Nephron (organoid): ENCODE measurements around the gene ROPN1L.

ENCODE experiments used
- H3K27ac Mint-ChIP-seq, 3 experiments: 2 replicates each; pipeline ENCODE4 v1.8.0; 2020; ENCODE audit warnings: mixed read lengths in 3 of 3, mild to moderate bottlenecking in 2 of 3, moderate library complexity in 1 of 3
- H3K27me3 Mint-ChIP-seq: 2 replicates; pipeline ENCODE4 v1.8.0; 2021; ENCODE audit warnings: low read depth, mild to moderate bottlenecking, moderate library complexity, mixed read lengths
- H3K36me3 Mint-ChIP-seq: 2 replicates; pipeline ENCODE4 v1.8.0; 2020; ENCODE audit warnings: low read depth, mixed read lengths
- H3K4me1 Mint-ChIP-seq: 2 replicates; pipeline ENCODE4 v1.8.0; 2020; ENCODE audit warnings: mixed read lengths
- H3K4me3 Mint-ChIP-seq, 3 experiments: 2 replicates each; pipeline ENCODE4 v1.8.0; 2020; ENCODE audit warnings: mild to moderate bottlenecking in 3 of 3, mixed read lengths in 3 of 3, moderate library complexity in 2 of 3
- H3K9me3 Mint-ChIP-seq: 2 replicates; pipeline ENCODE4 v1.8.0; 2020; ENCODE audit warnings: mixed read lengths
- TF ChIP-seq, protein P1 (sequence below), 3 experiments: fragments of 200-600 bp; sonication (generic); IDR thresholded peaks; one replicate each; pipeline ENCODE4 v1.5.0; 2021; ENCODE audit warnings: antibody characterized with exemption in 3 of 3; ENCODE audit not compliant: unreplicated experiment in 3 of 3

Gene ROPN1L

DNA sequence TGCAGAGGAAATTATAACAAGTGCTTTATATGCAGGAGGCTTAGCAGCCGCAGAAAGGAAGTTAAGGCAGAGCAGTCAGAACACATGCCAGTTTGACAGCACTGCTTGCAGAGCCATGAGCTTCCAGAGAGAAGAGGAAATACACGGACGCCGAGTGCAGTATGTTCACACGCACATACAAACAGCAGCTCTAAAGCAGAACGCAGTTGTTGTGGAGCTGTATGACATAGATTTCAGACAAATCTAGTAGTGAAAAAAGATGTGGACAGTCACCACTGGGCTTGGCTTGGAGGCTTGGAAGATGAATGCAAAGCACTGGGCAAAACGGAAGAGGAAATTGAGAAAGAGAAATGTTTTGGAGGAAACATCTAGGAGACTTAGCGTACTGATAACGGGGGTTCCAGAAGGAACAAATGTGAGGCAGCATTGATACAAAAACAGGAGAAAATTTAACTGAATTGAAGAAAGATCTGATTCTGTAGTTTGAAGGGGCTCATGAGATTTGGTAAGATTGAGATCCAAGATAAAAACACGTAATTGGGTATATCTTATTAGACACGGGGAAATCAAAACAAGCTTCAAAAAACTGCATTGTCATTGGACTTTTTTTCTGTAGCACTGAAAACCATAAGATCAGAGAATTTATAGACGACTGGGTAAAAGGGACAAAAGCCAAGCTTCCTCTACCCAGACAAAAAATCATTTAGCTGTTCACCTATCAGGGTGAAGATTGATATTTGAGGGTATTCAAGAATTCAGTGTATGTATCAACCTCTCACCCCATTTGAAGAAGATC lies 19.6 kb upstream of the ROPN1L start:
- Mint-ChIP-seq H3K9me3 (no peaks in the 10 kb centered on the region), H3K36me3 (peaks cover 85% of the 10 kb centered on the region), H3K27me3 (no peaks in the 10 kb centered on the region), H3K4me1 (no peaks in the 10 kb centered on the region), H3K27ac (peak overlapping the region in 2 of 3 experiments; percentile 5 to 7), H3K4me3 (no peak overlapping the region)
- TF ChIP-seq, protein P1, sequence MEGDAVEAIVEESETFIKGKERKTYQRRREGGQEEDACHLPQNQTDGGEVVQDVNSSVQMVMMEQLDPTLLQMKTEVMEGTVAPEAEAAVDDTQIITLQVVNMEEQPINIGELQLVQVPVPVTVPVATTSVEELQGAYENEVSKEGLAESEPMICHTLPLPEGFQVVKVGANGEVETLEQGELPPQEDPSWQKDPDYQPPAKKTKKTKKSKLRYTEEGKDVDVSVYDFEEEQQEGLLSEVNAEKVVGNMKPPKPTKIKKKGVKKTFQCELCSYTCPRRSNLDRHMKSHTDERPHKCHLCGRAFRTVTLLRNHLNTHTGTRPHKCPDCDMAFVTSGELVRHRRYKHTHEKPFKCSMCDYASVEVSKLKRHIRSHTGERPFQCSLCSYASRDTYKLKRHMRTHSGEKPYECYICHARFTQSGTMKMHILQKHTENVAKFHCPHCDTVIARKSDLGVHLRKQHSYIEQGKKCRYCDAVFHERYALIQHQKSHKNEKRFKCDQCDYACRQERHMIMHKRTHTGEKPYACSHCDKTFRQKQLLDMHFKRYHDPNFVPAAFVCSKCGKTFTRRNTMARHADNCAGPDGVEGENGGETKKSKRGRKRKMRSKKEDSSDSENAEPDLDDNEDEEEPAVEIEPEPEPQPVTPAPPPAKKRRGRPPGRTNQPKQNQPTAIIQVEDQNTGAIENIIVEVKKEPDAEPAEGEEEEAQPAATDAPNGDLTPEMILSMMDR (IDR thresholded peaks at IDR 0.05; ENCODE audit: unreplicated experiment in 3 of 3): no peak

DNA sequence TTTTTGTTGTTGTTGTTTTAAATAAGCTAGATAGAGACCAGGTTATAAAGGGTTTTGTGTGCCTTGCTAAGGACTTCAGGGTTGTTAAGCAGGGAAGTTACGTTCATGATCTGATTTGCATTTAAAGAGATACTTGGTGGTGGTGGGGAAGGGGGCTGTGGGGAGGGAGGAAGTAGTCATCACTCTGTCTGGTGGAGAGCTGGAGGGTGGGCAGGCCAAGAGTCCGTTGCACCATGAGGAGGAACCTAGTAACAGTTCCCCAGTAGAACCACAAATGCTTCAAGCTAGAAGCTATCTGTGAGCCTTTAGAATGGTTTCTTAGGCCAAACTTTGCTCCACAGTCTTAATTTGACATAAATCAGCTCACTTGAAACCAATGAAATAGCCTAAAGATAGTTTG lies 18.7 kb upstream of the ROPN1L start:
- H3K9me3 Mint-ChIP-seq: no peaks in the 10 kb centered on the region
- TF ChIP-seq, protein P1 (IDR thresholded peaks at IDR 0.05; ENCODE audit: unreplicated experiment in 3 of 3): no peak
- no peaks in the 10 kb centered on the region for H3K27me3 Mint-ChIP-seq
- peaks cover 85% of the 10 kb centered on the region for H3K36me3 Mint-ChIP-seq
- H3K27ac Mint-ChIP-seq: peak overlapping the region in 1 of 3 experiments; percentile 7
- H3K4me1 Mint-ChIP-seq: no peaks in the 10 kb centered on the region
- no peak overlapping the region for H3K4me3 Mint-ChIP-seq

DNA sequence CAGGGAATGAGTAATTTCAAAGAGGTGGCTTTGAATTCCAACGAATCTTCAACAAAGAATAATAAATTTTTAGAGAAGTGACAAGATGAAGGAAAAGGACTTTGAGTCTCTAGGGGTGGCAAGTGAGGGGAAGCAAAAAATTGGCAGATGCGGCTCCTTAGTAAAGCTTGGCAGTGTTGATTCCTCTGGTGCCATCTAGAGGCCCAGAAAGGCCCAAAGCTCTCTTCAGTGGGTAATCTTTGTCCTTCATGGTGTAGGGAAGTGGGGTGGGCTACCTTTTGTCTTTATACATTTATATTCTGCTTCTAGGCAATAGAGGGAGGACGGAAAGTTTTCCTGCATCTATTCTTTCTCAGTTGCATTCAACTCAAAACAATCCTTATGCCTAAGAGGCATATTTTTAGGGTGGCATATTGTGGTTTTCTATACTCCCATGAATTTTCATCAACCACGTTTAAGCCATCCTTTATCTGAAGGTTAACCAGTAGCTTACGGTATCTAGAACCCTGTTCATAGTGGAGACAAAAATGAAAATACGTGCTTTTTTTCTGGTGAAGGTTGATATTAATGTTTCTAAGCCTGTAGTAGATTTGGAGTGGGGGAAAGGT lies 17.5 kb upstream of the ROPN1L start:
- Mint-ChIP-seq H3K9me3 (no peaks in the 10 kb centered on the region), H3K4me3 (no peak overlapping the region), H3K4me1 (no peaks in the 10 kb centered on the region), H3K36me3 (peaks cover 79% of the 10 kb centered on the region), H3K27ac (no peak overlapping the region), H3K27me3 (no peaks in the 10 kb centered on the region)
- TF ChIP-seq, protein P1 (IDR thresholded peaks at IDR 0.05; ENCODE audit: unreplicated experiment in 3 of 3): peak; percentile 37 to 50 (median 49)

DNA sequence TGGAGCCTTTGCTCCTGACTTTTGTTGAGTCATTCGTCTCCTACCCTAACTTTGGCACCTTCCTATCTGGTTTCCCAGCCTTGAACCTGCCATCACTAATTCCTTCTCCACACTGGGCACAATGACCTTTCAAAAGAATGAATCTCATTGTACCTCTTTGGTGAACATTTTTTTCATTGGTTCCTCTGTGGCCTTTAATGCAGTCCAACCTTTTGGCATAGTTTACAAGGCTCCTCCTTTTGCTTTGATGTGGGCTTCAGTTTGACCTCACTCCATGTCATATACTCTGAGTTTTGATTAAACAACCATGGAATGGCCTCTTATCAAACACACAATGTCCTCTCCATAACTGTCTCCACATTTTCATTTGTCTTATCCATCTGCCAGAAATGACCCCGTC lies 14.5 kb upstream of the ROPN1L start:
- no peaks in the 10 kb centered on the region for H3K9me3 Mint-ChIP-seq
- no peak overlapping the region for H3K27ac Mint-ChIP-seq
- TF ChIP-seq, protein P1 (IDR thresholded peaks at IDR 0.05; ENCODE audit: unreplicated experiment in 3 of 3): no peak
- no peak overlapping the region for H3K4me3 Mint-ChIP-seq
- peaks cover 70% of the 10 kb centered on the region for H3K36me3 Mint-ChIP-seq
- H3K27me3 Mint-ChIP-seq: no peaks in the 10 kb centered on the region
- peaks cover 8% of the 10 kb centered on the region for H3K4me1 Mint-ChIP-seq

DNA sequence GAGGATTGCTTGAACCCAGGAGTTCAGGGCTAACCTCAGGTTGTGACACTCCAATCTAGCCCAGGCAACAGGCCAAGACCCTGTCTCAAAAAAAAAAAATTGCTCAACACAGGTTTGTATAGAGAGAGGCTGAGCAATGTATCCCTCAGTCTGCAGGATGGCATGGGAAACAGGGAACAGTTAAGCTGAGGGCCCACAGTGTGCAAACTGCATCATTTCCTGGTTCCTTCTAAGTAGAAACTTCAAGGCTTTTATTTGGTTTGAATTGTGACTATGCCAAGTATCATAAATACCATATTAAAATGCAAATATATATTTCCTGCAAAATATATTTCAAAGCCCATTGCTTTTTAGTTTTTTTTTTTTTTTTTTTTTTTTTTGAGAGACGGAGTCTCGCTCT lies 13.7 kb upstream of the ROPN1L start:
- peaks cover 14% of the 10 kb centered on the region for H3K4me1 Mint-ChIP-seq
- H3K36me3 Mint-ChIP-seq: peaks cover 69% of the 10 kb centered on the region
- H3K27me3 Mint-ChIP-seq: no peaks in the 10 kb centered on the region
- H3K9me3 Mint-ChIP-seq: no peaks in the 10 kb centered on the region
- H3K27ac Mint-ChIP-seq: no peak overlapping the region
- no peak overlapping the region for H3K4me3 Mint-ChIP-seq
- TF ChIP-seq, protein P1 (IDR thresholded peaks at IDR 0.05; ENCODE audit: unreplicated experiment in 3 of 3): no peak
